ENCODE data around the gene OBP2A.

OBP2A gene

DNA sequence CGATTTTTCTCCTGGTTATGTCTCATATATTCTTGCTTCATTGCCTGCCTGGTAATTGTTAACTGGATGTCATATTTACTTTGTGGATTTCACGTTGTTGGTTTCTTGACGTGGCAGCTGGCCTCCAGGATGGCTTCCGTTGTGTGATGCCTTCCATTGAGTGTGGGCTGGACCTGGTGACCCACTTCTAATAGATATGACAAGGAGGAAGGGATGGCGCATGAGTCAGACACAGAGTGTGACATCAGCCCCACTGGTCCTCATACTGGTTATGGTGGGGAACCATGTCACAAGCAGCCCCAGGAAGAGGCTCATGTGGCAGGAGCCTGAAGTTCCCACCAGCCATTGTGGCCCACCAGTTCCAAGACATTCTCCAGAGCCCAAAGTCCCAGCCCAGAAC, 9.3 kb downstream of the OBP2A start:
- no peak for DNase-seq

DNA sequence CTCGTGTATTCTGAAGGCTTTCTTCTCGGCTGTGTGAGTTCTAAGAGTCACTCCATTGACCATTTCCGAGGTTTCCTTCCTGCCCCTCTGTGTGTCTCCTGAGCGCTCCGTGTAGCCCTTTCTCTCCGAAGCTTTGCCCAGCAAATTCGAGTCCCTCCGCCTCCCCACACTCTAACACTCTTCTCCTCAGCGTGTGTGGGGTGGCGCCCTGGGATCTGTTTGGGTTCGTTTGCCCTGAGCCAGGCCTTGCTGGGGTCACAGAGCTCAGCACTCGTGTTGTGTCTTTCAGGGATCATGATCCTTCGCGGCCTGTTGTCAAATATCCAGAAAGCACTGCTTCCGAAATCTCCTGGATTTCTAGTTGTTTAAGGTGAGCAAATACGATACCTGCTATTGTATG, 10.0 kb downstream of the OBP2A start:
- no peak for DNase-seq

DNA sequence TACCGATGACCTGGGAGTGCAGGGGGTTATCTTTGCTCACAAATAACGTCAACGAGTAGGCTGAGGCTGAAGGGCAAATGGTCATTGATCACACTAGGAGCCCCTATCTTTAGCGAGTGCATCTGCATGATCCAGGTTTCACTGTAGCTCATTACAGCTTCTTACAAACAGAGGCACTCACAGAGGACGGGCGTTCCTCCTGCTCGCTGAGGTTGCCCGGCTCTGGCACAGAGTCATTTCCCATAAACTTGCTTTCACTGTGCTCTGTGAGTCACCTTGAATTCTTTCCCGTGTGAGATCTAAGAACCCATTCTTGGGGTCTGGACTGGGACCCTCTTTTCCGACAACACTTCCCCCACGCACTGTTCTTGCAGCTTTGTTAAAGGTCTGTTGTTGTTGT, 13.7 kb downstream of the OBP2A start:
- DNase-seq = no peak

DNA sequence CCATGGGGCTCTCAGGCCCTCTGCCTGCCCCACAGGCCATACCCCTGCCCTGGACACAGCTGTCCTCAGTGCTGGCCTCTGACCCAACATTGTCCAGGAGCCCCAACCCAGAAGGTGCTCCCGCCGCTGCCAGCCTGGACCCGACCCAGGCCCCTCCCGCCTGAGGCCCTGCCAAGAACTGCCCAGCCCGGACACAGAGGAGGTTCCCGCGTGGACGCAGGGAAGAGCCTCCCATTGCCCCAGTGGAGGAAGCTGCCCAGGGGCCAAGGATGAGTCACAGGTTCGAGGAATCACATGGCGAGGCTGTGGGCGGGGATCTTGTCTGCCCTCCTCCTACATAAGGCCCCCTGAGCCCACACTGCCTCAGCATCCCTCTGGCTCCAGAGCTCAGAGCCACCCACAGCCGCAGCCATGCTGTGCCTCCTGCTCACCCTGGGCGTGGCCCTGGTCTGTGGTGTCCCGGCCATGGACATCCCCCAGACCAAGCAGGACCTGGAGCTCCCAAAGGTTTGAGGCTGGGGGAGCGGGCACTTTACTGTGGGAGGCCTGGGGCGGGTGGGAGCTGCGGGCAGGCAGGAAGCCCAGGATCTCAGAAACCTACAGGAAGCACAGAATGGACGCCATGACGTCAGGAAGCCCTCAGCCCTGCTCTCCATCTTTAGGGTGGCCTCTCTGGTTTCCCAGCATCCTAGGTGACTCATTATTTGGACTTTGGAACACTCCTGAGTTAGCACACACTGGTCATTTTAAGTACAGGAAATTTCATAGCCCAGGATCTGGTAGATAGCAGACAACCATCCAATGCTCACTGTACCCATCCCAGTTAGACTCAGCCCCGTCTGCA, 15.7 kb downstream of the OBP2A start, which contains the start of gene PAEP:
Gene PAEP (plus strand): TSS at position 366 of the 844 bp plus-strand sequence.
- DNase-seq = no peak

DNA sequence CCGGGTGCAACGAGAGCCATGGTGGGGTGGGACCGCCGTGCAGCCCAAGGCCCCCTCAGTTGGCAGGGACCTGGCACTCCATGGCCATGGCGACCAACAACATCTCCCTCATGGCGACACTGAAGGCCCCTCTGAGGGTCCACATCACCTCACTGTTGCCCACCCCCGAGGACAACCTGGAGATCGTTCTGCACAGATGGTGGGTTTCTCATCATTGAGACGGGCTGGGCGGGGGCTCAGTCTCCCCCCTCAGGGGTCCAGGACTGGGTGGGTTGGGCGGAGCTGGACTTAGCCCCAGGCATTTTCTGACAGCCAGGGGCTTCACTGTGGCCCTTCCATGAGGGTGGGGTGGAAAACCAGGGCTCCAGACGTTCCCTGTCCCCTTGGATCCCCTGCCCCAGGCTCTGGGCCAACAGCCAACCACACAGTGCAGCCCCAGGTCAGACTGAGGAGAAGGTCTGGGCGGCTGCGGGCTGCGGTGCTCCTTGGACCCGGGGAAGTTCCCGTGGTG, 16.4 kb downstream of the OBP2A start:
- DNase-seq = no peak

DNA sequence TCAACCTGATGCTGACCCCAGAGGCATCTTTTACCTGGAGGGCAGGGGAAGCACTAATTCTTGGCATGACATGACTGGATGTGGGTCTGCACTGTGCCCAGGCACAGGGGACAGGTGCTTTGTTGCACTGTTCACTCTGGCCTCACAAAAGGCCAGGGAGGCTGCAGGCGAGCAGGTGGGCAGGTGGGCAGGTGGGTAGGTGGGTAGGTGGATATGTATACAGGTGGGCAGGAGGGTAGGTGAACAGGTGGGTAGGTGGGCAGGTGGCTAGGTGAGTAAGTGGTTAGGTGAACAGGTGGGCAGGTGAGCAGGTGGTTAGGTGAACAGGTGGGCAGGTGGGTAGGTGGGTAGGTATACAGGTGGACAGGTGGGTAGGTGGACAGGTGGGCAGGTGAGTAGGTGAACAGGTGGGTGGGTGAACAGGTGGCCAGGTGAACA, 17.1 kb downstream of the OBP2A start:
- no peak for DNase-seq

DNA sequence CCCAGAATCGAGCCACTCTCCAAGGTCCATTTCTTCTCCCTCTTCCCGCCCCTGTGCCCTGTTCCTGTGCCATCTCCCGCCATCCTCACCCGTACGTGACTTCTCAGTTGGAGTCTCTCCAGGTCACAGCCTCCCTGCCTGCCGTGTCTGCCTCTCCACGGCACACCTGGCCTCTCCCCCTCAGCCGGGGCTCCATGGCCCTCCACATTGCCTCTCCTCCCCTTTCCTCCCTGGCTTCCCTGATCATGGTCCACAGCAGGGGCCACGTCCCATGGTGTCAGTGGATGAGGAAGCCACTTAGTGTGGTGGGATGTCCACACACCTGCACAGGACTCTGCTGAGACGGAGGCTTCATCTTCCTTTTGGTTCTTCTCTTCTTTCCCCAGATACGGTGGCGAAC, 17.9 kb downstream of the OBP2A start:
- no peak for DNase-seq

DNA sequence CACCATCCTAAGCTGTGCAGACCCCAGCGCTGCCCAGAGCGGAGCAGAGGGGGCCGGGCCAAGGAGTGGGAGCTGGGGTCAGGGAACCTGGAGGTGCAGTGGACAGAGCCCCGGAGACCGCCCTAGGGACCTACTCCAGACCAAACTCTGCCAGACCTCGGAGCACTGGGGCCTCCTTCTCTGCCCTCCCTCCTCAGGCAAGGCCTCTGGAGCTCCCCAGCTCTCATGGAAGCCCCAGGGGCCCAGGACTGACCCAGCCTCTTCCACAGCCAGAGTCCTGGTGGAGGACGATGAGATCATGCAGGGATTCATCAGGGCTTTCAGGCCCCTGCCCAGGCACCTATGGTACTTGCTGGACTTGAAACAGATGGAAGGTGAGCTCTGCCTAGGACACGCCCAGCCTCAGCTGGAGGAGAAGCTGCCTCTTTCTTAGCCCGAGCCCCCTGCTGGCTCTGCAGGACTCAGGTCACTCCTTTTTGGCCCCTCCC, 19.3 kb downstream of the OBP2A start:
- no peak for DNase-seq

DNA sequence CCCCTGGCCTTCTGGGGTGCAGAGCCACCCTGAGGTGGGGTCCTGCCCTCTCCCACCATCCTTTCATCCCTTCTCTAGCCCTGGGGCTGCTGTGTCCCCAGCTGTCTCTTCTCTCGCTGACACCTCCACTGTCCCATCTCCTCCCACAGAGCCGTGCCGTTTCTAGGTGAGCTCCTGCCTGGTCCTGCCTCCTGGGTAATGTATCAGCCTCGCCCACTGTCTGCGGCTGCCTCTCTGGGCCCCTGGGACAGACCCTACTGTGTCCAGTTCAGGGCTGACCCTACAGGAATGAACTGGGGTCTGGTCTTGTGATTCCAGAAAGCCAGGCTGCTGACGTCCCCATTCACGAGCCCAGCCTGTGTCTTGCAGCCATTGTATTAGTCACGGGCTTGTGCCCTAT, 19.7 kb downstream of the OBP2A start:
- DNase-seq = no peak

DNA sequence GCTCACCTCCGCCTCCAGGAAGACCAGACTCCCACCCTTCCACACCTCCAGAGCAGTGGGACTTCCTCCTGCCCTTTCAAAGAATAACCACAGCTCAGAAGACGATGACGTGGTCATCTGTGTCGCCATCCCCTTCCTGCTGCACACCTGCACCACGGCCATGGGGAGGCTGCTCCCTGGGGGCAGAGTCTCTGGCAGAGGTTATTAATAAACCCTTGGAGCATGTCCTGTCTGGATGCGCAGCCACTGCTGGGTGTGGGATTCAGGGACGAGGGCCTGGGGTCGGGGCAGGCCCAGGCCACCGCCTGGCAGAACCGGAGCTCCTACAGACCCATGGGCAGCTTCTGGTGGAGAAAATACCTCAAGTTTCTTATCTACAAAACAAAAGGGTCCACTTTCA, 20.6 kb downstream of the OBP2A start:
- no peak for DNase-seq

DNA sequence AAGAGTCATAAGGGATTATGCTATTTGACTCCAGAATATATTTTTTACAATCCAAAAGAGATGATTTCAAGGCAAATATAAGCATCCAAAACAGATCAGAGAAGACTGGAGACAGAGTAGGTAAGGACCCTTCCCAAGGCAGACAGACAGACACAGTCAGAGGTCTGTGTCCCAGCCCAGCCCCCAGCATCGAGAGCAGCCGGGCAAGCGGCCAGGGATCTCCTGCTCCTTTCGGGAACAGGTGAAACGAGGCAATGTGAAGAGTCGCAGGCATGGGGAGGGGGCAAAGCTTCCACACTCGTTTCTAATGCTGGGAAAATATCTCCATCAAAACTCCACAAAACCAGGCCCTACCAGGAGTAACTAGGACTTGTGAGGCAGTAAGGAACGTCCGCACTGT, 21.4 kb downstream of the OBP2A start:
- no peak for DNase-seq

DNA sequence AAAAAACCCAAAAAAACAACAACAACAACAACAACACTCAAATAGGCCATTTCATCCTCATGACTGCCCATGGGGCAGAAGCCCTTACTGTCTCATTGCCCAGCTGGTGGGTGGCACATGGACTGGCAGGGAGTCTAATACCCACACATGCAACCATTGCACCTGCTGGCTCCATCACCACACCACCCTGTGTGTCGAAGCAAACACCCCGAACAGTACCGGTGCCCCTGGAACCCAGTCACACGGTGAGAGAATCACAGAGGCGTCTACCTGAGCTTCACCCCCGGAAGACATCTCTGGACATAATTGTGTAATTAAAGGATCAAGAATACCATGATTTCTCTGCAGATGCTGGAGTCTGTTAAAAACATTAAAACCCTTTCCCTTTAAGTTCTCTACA, 22.1 kb downstream of the OBP2A start:
- no peak for DNase-seq

DNA sequence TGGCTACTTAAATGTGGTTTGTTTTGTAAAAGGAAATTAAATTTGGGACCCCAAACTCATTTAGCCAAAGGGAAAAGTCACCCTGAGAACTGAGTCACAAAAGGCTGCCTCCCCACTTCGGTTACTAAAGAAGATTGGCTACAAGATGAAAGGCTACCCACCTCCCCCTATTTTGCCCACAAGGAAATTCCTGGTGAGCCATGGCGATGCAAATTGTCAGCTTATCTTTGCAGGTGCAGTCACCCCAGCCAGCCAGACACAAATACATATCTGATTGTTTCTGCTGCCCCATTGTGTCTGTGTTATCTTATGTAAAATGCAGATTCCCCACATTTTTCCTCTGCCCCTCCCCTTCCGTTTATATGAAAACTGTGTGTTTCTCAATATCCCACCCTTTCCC, 24.5 kb downstream of the OBP2A start:
- no peak for DNase-seq

DNA sequence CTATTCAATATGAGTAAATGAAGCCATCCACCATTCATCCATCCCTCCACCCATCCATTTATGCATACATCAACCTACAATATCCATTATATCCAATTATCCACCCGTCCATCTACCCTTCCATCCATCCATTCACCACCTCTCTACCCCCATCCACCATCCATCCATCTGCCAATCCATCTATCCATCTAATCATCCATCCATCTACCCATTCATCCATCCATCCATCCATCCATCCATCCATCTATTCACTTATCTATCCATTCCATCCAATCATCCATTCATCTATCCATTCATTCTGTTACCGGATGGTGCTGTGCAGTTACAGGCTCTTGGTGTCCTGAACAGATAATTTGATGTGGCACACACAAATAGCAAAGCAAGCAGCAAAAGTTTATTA, 26.3 kb downstream of the OBP2A start:
- no peak for DNase-seq

DNA sequence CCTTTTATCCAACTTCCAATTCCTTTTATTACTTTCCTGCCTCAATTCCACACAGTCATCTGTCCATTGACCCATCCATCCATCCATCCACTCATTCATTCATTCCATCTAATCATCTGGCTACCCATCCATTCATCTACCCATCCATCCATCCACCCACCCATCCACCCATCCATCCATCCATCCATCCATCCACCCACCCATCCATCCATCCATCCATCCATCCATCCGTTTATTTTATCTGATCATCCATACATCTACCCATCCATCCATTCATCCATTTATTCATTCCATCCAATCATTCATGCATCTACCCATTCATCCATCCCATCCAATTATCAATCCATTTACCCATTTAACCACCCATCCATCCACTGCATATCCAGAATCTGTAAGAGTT, 27.2 kb downstream of the OBP2A start:
- DNase-seq = no peak

DNA sequence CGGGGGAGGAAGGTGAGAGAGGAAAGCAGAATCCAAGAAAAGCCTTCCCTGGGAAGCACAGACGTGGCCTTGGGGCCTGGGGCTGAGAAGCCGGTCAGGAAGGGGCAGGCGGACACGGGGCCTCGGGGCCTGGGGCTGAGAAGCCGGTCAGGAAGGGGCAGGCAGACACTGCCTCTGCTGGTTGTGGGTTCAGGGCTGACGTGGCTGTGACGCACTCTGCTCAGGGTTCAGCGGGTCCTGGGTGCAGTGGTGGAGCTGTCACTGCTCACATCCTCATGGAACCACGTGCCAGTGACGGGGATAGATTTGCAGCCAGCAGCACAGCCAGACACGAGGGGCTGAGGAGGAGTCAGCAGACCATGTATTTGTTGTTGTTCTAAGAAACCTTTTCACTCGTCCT, 28.4 kb downstream of the OBP2A start:
- DNase-seq = no peak

DNA sequence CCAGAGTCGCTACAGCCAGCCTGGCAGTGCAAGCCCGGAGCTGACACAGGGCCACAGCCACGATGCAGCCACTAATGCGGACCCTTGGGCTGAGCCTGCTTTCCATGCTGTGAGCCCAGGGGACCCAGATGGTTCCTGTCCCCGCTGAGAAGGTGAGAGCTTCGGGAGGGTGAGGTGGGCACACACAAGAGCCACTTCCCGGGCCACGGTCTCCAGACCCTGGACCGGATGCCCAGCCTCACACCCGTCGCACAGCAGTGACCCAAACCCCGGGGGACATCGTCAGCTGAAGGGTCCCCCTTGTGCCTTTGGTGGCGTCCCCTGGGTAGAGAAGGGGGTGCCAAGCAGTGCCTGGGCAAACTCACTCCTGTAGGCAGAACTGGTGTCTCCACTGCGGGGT, 29.0 kb downstream of the OBP2A start:
- no peak for DNase-seq

DNA sequence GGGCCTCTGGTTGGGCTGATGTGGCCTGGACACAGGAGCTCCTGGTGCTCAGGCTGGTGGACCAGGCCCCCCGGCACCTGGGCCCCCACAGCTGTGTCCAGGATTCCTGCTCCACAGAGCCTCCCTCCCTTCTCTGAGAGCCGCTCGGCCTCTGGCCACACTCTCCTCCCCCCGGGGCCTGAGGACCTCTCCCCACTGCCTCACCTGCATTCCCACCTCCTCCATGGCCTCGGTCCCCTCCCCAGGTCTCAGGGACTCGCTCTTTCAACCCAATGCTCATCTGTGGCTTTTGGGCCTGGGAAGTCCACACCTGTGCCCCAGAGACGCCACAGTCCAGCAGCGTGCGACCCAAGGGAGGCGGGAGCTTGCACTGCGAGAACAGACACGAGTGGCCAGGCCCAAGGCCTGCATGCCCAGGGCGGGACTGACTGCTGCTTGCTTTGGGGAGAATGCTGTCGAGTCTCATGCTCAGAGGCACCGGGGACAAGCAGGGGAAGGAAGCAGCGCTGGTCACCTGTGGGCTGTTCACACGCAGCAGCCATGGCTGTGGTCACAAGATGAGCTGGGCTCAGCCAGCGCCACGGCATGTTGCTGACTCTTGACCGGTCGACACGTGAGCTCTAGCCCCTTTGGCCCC, 30.2 kb downstream of the OBP2A start:
- DNase-seq = no peak

DNA sequence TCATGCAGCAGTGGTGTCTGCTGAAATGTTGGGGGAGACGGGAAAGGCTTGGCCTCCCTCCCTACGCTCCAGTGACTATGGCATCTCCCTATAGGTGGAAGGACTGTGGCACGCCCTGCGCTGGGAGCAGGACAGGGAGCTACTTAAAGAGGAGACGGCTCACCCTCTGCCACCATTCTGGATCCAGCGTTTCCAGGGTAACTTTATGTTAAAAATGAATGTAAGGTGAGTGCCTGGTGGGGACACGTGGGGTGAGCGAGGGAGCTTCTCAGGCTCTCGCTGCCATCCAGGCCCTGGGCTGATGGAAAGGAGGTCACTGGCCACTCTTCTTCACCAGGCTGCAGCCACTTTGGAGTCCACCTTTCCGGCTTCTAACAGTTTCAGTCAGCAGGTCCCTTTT, 31.3 kb downstream of the OBP2A start:
- DNase-seq = no peak

DNA sequence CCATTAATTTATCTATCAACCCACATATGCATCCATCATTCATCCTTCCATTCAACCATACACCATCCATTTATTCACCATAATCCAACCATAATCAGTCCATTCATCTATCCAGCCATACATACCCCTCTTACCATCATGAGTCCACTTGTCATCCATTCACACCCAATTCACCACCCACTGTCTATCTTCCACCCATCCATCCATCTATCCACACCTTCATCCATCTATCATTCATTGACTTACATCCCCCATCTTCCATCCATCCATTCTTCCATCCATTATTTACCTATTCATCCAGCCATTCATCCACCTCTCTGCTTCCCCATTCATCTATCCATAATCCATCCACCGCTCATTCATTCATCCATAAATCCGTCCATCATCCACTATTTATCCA, 33.4 kb downstream of the OBP2A start:
- no peak for DNase-seq

DNA sequence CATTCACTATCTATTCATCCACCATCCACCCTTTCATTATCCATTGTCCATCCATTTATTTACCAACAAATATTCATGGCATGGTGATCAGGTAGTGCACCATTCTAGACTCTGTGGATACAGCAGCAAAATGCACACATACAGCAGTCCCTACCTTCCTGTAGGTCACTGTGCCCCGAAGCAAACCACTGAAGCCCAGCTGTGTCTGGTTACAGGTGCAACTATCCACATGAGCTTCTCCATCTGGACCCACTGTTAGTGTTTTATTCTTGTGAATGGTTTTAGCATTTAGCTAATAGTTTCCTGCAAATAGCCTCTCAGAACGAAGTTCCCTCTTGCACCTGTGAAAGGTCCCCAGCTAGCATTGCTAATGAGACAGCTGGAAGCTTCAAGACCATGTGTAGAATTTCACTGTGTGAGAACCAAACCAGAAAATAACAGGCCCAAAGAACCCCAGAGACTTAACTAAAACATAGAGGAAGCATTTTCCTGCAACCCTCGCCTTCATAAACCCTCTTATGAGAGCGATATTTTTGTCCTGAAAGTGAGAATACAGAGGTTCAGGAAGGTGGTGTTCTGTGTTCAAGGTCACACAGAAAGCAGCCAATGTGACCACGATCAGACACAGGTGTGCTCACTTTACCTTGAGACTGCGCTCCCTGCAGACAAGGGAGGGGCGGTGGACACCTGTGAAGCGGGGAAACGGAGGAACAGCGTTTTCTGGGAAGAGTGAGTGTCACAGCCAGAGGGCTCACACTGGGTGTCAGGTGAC, 34.1 kb downstream of the OBP2A start:
- DNase-seq = no peak

DNA sequence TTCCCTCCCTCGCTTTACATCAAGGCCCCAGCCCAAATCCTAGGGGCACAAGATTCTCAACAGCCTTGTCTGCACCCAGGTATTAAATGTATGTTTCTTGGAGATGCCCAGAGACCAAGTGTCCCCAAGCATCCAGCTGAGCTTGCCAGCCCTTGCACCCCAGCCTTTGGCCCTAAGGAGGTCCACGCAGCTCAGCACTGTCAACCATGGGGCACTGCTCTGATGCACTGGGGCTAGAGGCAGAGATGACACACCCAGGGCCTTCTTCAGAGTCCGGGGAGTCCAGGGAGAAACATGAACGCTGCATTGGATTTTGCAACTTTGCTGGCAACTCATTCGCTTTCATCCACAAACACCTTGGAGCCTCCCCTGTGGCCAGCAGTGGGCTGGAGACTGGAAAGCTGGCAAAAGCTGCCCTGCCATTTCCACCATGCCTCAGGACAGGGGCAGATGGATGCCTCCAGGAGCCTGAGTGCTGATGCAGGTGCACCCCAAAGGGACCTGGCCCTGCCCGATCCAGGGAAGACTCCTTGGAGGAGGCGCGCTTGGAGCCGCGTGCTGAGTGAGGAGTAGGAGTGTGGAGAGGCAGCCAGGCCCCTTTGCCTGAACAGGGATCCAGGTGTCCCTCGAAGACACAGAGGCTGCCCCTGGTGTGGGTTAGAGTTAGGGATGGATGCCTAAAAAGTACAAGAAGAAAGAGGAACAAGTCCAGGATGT, 34.9 kb downstream of the OBP2A start:
- DNase-seq = no peak
